GM12891 (cell line): ENCODE data around the gene COL4A2.

Source experiments
- POLR2A ChIP-seq: IDR thresholded peaks from 2 replicates; pipeline ENCODE4 v1.6.1; 2011; ENCODE audit warnings: low read depth, low read length, control low read depth
- POLR2AphosphoS5 ChIP-seq: IDR thresholded peaks from 2 replicates; pipeline ENCODE4 v1.6.1; 2011; ENCODE audit warnings: low read depth, low read length, control low read depth
- POU2F2 ChIP-seq: IDR thresholded peaks from 2 replicates; pipeline ENCODE4 v1.6.1; 2011; ENCODE audit warnings: low read depth, mild to moderate bottlenecking, control low read depth, low read length, moderate library complexity
- SPI1 ChIP-seq: IDR thresholded peaks from 2 replicates; pipeline ENCODE4 v1.6.1; 2011; ENCODE audit warnings: low read depth, low read length, control low read depth
- TAF1 ChIP-seq: IDR thresholded peaks from 2 replicates; pipeline ENCODE4 v1.6.1; 2011; ENCODE audit warnings: low read depth, low read length, control low read depth

DNA sequence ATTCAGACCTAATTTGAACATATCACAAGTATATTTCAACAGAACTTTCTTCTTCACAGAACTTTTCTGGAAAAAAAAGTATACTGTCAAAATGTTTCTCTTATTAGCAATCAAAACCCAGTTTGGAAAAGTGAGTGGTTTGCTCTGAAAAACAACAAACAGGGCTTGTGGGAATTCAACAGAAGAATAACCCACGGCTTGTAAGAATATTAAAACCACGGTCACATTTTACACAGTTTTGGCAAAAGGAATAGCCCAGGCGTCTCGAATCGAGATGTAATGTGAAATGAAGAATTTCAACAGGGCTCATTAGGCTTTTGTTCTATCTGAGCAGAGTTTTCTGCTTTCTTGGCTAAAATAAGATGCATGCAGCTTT is 70.7 kb downstream of the COL4A2 start:
- no peak for TF ChIP-seq POLR2A
- TF ChIP-seq POLR2AphosphoS5: no peak
- TF ChIP-seq TAF1: no peak
- TF ChIP-seq POU2F2: no peak
- no peak for TF ChIP-seq SPI1
